ENCODE data around the gene HCFC2.
"Not testable (repeated sequence)": the region's sequence is repeated elsewhere in the genome, so short reads cannot be mapped to it uniquely, and the experiment has no call there.

HCFC2 gene

DNA sequence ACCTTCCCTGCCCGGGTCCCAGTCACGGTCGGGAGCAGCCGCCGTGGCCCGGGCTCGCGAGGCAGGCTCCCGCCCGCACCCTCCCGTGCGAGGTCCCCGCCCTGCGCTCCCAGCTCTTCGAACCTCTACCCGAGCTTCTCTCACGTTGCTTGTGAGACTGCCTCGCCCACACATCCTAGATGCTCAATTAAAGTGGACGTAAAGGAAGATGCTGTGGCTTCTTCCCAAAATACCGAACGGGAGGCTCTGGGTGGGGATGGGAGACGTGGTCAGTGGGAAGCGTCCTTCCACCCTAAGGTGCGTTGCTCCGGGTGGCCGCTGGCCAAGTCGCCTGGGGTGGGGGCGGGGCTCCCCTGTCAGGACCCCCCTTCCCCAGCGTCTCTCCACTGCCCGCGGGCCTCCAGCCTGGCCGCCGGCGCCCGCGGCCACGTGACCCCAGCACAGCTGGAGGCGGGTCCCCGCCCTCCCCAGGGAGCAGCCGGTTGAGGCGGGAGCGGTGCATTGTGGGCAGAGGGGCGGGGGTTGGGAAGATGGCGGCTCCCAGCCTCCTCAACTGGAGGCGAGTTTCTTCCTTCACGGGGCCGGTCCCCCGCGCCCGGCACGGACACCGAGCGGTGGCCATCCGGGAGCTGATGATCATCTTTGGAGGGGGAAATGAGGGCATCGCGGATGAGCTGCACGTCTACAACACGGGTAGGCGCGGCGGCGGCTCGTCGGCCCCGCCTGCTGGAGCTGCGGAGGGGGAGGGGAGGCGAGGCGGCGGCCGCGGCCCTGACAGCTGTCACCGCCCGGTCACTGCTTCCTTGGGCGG lies at the start of gene HCFC2:
Gene HCFC2, plus strand, starts transcription at position 501 of the 811 bp plus-strand sequence. Its CDS starts 30 bp downstream, at position 531.
- Histone ChIP-seq H3K27me3 (ENCODE audit: control insufficient read depth, insufficient read depth, low read length) (peaks cover 9% of the 10 kb centered on the region), H3K9me3 (ENCODE audit: control insufficient read depth, insufficient read depth, low read length) (no peaks in the 10 kb centered on the region), H3K9ac (ENCODE audit: low read depth, low read length) (peak within 1 kb of the TSS; percentile 87), H3K4me3 (ENCODE audit: low read depth, low read length) (peak within 1 kb of the TSS; percentile 76), H3K4me1 (ENCODE audit: control insufficient read depth, insufficient read depth, low read length) (no peaks in the 10 kb centered on the region), H3K36me3 (ENCODE audit: control insufficient read depth, insufficient read depth, low read length) (no peaks in the 10 kb centered on the region)

- not testable (repeated sequence) for H3K9me3 ChIP-seq (ENCODE audit: control insufficient read depth, insufficient read depth, low read length); H3K36me3 ChIP-seq (ENCODE audit: control insufficient read depth, insufficient read depth, low read length); H3K27me3 ChIP-seq (ENCODE audit: control insufficient read depth, insufficient read depth, low read length); H3K9ac ChIP-seq (ENCODE audit: low read depth, low read length); H3K4me3 ChIP-seq (ENCODE audit: low read depth, low read length); H3K4me1 ChIP-seq (ENCODE audit: control insufficient read depth, insufficient read depth, low read length)
These were observed 42.5 kb upstream of the HCFC2 start for GRCh38 chr12:104021862-104022261.

- H3K4me1 ChIP-seq (ENCODE audit: control insufficient read depth, insufficient read depth, low read length): no peaks in the 10 kb centered on the region
- no peaks in the 10 kb centered on the region for H3K27me3 ChIP-seq (ENCODE audit: control insufficient read depth, insufficient read depth, low read length)
- no peak overlapping the region for H3K9ac ChIP-seq (ENCODE audit: low read depth, low read length)
- H3K9me3 ChIP-seq (ENCODE audit: control insufficient read depth, insufficient read depth, low read length): no peaks in the 10 kb centered on the region
- H3K36me3 ChIP-seq (ENCODE audit: control insufficient read depth, insufficient read depth, low read length): no peaks in the 10 kb centered on the region
- no peak overlapping the region for H3K4me3 ChIP-seq (ENCODE audit: low read depth, low read length)
These were observed 41.5 kb upstream of the HCFC2 start for GRCh38 chr12:104022786-104023185.

DNA sequence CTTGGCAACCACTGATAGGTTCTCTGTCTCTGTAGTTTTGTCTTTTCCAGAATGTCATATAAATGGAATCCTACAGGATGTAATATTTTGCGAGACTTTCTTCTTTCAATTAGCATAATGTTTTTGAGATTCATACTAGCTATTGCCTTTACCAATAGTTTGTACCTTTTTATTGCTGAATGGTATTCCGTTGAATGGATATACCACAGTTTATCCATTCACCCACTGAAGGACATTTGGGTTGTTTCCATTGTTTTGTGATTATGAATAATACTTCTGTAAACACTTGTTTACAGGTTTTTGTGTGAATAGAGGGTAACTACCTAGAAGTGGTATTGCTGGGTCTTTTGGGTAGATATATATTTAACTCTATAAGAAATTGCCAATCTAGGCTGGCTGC lies 40.6 kb upstream of the HCFC2 start:
- Histone ChIP-seq H3K4me1 (ENCODE audit: control insufficient read depth, insufficient read depth, low read length) (no peaks in the 10 kb centered on the region), H3K36me3 (ENCODE audit: control insufficient read depth, insufficient read depth, low read length) (no peaks in the 10 kb centered on the region), H3K9me3 (ENCODE audit: control insufficient read depth, insufficient read depth, low read length) (no peaks in the 10 kb centered on the region), H3K4me3 (ENCODE audit: low read depth, low read length) (no peak overlapping the region), H3K9ac (ENCODE audit: low read depth, low read length) (no peak overlapping the region), H3K27me3 (ENCODE audit: control insufficient read depth, insufficient read depth, low read length) (no peaks in the 10 kb centered on the region)

DNA sequence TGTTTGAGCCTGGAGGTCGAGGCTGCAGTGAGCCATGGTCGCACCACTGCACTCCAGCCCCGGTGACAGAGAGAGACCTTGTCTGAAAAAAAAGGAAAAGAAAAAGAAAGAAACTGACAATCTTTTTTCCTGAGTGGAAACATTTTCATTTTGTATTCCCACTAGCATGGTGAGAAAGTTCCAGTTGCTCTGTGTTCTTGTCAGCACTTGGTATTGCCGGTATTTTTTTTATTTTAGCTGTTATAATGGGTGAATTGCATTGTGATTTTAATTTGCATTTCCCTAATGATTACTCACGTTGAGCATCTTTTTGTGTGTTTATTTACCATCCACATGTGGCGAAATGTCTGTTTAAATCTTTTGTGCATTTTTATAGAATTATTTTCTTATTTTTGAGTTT lies 40.0 kb upstream of the HCFC2 start:
- no peak overlapping the region for H3K4me3 ChIP-seq (ENCODE audit: low read depth, low read length)
- no peaks in the 10 kb centered on the region for H3K4me1 ChIP-seq (ENCODE audit: control insufficient read depth, insufficient read depth, low read length)
- no peaks in the 10 kb centered on the region for H3K9me3 ChIP-seq (ENCODE audit: control insufficient read depth, insufficient read depth, low read length)
- H3K36me3 ChIP-seq (ENCODE audit: control insufficient read depth, insufficient read depth, low read length): no peaks in the 10 kb centered on the region
- no peak overlapping the region for H3K9ac ChIP-seq (ENCODE audit: low read depth, low read length)
- no peaks in the 10 kb centered on the region for H3K27me3 ChIP-seq (ENCODE audit: control insufficient read depth, insufficient read depth, low read length)

DNA sequence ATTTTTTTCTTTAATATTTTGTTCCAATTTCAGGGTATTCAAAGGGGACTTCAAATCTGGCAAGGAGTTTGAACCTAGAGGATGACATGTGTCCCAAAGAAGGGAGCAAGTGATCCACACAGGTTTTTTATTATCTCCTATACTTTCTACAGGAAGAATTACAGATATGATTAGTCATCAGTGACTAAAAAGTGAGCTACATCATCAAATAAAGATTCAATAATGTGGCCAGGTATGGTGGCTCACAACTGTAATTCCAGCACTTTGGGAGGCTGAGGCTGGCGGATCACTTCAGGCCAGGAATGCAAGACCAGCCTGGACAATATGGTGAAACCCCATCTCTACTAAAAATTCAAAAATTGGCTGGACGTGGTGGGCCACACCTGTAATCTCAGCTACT lies 38.6 kb upstream of the HCFC2 start:
- Histone ChIP-seq H3K9ac (ENCODE audit: low read depth, low read length) (no peak overlapping the region), H3K9me3 (ENCODE audit: control insufficient read depth, insufficient read depth, low read length) (no peaks in the 10 kb centered on the region), H3K27me3 (ENCODE audit: control insufficient read depth, insufficient read depth, low read length) (no peaks in the 10 kb centered on the region), H3K36me3 (ENCODE audit: control insufficient read depth, insufficient read depth, low read length) (no peaks in the 10 kb centered on the region), H3K4me1 (ENCODE audit: control insufficient read depth, insufficient read depth, low read length) (no peaks in the 10 kb centered on the region), H3K4me3 (ENCODE audit: low read depth, low read length) (no peak overlapping the region)

DNA sequence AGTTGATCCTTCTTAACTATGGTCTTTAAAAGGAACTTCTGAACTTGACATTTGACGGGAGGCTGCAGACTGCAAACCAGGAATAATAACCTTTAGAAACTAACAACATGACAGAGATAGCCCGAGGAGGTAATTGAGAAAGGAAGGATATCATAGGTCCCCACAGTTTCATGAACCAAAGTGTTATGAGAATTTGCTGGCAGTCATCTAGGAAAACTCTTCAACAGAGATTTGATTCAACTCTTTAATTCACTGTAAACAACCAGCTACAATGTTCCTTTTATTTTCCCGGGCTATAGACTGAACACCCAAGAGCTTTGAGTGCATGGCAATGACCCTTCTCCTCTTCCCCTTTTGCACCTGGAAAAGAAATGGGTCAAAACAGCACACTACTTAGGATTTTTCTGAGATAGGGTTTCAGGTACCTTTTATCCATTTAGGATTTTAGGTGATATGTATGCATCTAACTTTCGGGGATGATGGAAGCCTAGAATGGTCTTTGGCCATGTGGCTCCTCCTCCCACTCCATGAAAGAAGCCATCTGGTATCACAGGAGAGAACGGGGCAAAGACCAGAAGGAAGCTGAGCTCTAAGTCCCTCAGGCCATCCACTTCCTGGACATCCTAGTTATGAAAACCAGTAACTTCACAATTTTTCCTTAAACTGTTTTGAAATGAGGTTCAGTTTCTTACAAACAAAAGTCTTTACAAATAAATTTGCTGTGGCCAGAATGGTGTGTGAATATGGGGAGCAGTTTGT lies 37.3 kb upstream of the HCFC2 start:
- no peaks in the 10 kb centered on the region for H3K27me3 ChIP-seq (ENCODE audit: control insufficient read depth, insufficient read depth, low read length)
- no peaks in the 10 kb centered on the region for H3K4me1 ChIP-seq (ENCODE audit: control insufficient read depth, insufficient read depth, low read length)
- H3K4me3 ChIP-seq (ENCODE audit: low read depth, low read length): no peak overlapping the region
- no peaks in the 10 kb centered on the region for H3K36me3 ChIP-seq (ENCODE audit: control insufficient read depth, insufficient read depth, low read length)
- no peak overlapping the region for H3K9ac ChIP-seq (ENCODE audit: low read depth, low read length)
- no peaks in the 10 kb centered on the region for H3K9me3 ChIP-seq (ENCODE audit: control insufficient read depth, insufficient read depth, low read length)

GRCh38 chr12:104030596-104030995 lies 33.7 kb upstream of the HCFC2 start:
- H3K4me3 ChIP-seq (ENCODE audit: low read depth, low read length): not testable (repeated sequence)

GRCh38 chr12:104036143-104036542 lies 28.2 kb upstream of the HCFC2 start:
- H3K4me3 ChIP-seq (ENCODE audit: low read depth, low read length); H3K9me3 ChIP-seq (ENCODE audit: control insufficient read depth, insufficient read depth, low read length); H3K9ac ChIP-seq (ENCODE audit: low read depth, low read length); H3K4me1 ChIP-seq (ENCODE audit: control insufficient read depth, insufficient read depth, low read length); H3K36me3 ChIP-seq (ENCODE audit: control insufficient read depth, insufficient read depth, low read length); H3K27me3 ChIP-seq (ENCODE audit: control insufficient read depth, insufficient read depth, low read length): not testable (repeated sequence)

More at GRCh38 chr12:104030596-104030995, 33.7 kb upstream of the HCFC2 start:
- H3K9ac ChIP-seq (ENCODE audit: low read depth, low read length); H3K36me3 ChIP-seq (ENCODE audit: control insufficient read depth, insufficient read depth, low read length); H3K9me3 ChIP-seq (ENCODE audit: control insufficient read depth, insufficient read depth, low read length); H3K4me1 ChIP-seq (ENCODE audit: control insufficient read depth, insufficient read depth, low read length); H3K27me3 ChIP-seq (ENCODE audit: control insufficient read depth, insufficient read depth, low read length): not testable (repeated sequence)

GRCh38 chr12:104039769-104040168 lies 24.6 kb upstream of the HCFC2 start:
- not testable (repeated sequence) for H3K9me3 ChIP-seq (ENCODE audit: control insufficient read depth, insufficient read depth, low read length); H3K4me3 ChIP-seq (ENCODE audit: low read depth, low read length); H3K9ac ChIP-seq (ENCODE audit: low read depth, low read length); H3K4me1 ChIP-seq (ENCODE audit: control insufficient read depth, insufficient read depth, low read length); H3K27me3 ChIP-seq (ENCODE audit: control insufficient read depth, insufficient read depth, low read length); H3K36me3 ChIP-seq (ENCODE audit: control insufficient read depth, insufficient read depth, low read length)

- H3K27me3 ChIP-seq (ENCODE audit: control insufficient read depth, insufficient read depth, low read length): no peaks in the 10 kb centered on the region
- no peaks in the 10 kb centered on the region for H3K9me3 ChIP-seq (ENCODE audit: control insufficient read depth, insufficient read depth, low read length)
- no peaks in the 10 kb centered on the region for H3K36me3 ChIP-seq (ENCODE audit: control insufficient read depth, insufficient read depth, low read length)
- no peak overlapping the region for H3K4me3 ChIP-seq (ENCODE audit: low read depth, low read length)
- H3K4me1 ChIP-seq (ENCODE audit: control insufficient read depth, insufficient read depth, low read length): no peaks in the 10 kb centered on the region
- no peak overlapping the region for H3K9ac ChIP-seq (ENCODE audit: low read depth, low read length)
These were observed 21.8 kb upstream of the HCFC2 start for GRCh38 chr12:104042580-104042979.

DNA sequence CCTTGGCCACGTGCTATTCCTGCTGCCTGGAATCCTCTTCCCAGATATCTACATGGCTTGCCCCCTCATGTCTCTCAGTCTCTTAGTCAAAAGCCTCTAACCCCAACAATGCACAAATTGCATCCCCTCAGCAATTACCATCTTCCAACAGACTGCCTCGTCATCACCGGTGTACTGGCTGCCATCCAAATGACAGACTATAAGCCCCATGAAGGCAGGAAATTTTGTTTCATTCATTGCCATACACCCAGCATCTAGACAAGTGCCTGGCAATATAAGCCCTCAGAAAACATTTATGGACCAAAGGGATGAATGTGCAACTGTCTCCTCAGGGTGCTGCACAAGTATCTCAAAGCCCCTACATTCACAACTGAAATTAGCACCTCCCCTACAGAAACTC lies 20.2 kb upstream of the HCFC2 start:
- no peaks in the 10 kb centered on the region for H3K4me1 ChIP-seq (ENCODE audit: control insufficient read depth, insufficient read depth, low read length)
- H3K9ac ChIP-seq (ENCODE audit: low read depth, low read length): no peak overlapping the region
- peaks cover 9% of the 10 kb centered on the region for H3K27me3 ChIP-seq (ENCODE audit: control insufficient read depth, insufficient read depth, low read length)
- H3K4me3 ChIP-seq (ENCODE audit: low read depth, low read length): no peak overlapping the region
- H3K9me3 ChIP-seq (ENCODE audit: control insufficient read depth, insufficient read depth, low read length): no peaks in the 10 kb centered on the region
- no peaks in the 10 kb centered on the region for H3K36me3 ChIP-seq (ENCODE audit: control insufficient read depth, insufficient read depth, low read length)
